ENCODE data around the gene ZNF385C. TPM values are rescaled to one million over a fixed set of nuclear protein-coding genes. Genes with fewer than 3 reads are reported as not detected.

ZNF385C gene
- total and polyA plus RNA-seq, 2 of the 13 experiments (the other 11 are each of a cell fraction or from before 2014, with no cell fraction given): 2.3 to 6.1 TPM

- TF ChIP-seq SRSF1 (optimal IDR thresholded peaks at IDR 0.05; ENCODE audit: low read depth, low read length) (no peak), ZNF7 (CRISPR knock-in tag; IDR thresholded peaks at IDR 0.05) (0 out of 2 replicates have a peak, but pooled peaks have one; percentile 36)
- no peaks in the 10 kb centered on the region for H3K36me3 ChIP-seq (replicated peaks in 1 of 2; ENCODE audit: control insufficient read depth in 1 of 2, insufficient read depth in 2 of 2, low read length in 2 of 2)
- FAIRE-seq (no peak), ATAC-seq (peak; percentile 26), DNase-seq (ENCODE audit: low spot score) (no peak)
- no peak overlapping the region for H3K4me2 ChIP-seq (ENCODE audit: low read depth, low read length)
- H3K79me2 ChIP-seq (ENCODE audit: insufficient read depth, low read length): no peaks in the 10 kb centered on the region
- no peak overlapping the region for H3K27ac ChIP-seq (ENCODE audit: extremely low read length, insufficient read depth, low read length)
- POLR2A ChIA-PET: interaction anchor here (1.1 kb wide), 1 partner anchor 21 kb away, joined by 3 read pairs; the partner anchor contains the start of gene DNAJC7
- H3K4me3 ChIP-seq (replicated peaks in 1 of 3; ENCODE audit: insufficient read depth in 1 of 3, low read depth in 2 of 3, low read length in 3 of 3): no peak overlapping the region
- no peak overlapping the region for H3K9ac ChIP-seq (ENCODE audit: insufficient read depth, low read depth, low read length)
- no peak overlapping the region for H2AFZ ChIP-seq (ENCODE audit: low read length)
- H4K20me1 ChIP-seq (ENCODE audit: insufficient read depth, low read length): no peaks in the 10 kb centered on the region
- H3K4me1 ChIP-seq (ENCODE audit: insufficient read depth, low read length): peaks cover 11% of the 10 kb centered on the region; the same call in 1 of the 2 replicates
- 12% methylated on average over 5 of the region's 5 CpGs for WGBS (ENCODE audit: low lambda C conversion rate)
- 0 out of 5 replicates have a peak, but pooled peaks cover 0 to 4% of the 10 kb centered on the region in 2 experiments for H3K27me3 ChIP-seq (ENCODE audit: control insufficient read depth in 1 of 2, insufficient read depth in 2 of 2, low read length in 2 of 2)
- no TSS peak for BruUV-seq (replicated peaks)
- CTCF ChIA-PET (ENCODE audit: low intra/inter-chr PET ratio, low total read pairs): no interaction called here
- intact Hi-C loops (cut with micrococcal nuclease; ENCODE audit: unreplicated experiment): no loop called here
- in situ Hi-C loops (cut with HindIII; ENCODE audit: extremely low pct_ligation_motif_present, low pct_unique_long_range_greater_than_20kb): no loop called here
- no peaks in the 10 kb centered on the region for H3K9me3 ChIP-seq (ENCODE audit: low read length)
Measured at GRCh38 chr17:42038221-42038973, 59.9 kb downstream of the ZNF385C start.

- POLR2A ChIA-PET: interaction anchor here (1.9 kb wide), 1 partner anchor 68 kb away, joined by 5 read pairs; the partner anchor contains the start of gene CNP
- Histone ChIP-seq H3K4me2 (ENCODE audit: low read depth, low read length) (no peak overlapping the region), H3K79me2 (ENCODE audit: insufficient read depth, low read length) (no peaks in the 10 kb centered on the region), H3K4me3 (replicated peaks in 1 of 3; ENCODE audit: insufficient read depth in 1 of 3, low read depth in 2 of 3, low read length in 3 of 3) (no peak overlapping the region), H3K4me1 (ENCODE audit: insufficient read depth, low read length) (peaks cover 29% of the 10 kb centered on the region), H3K9ac (ENCODE audit: insufficient read depth, low read depth, low read length) (no peak overlapping the region), H4K20me1 (ENCODE audit: insufficient read depth, low read length) (no peaks in the 10 kb centered on the region), H3K27me3 (ENCODE audit: control insufficient read depth in 1 of 2, insufficient read depth in 2 of 2, low read length in 2 of 2) (0 out of 5 replicates have a peak, but pooled peaks cover 0 to 4% of the 10 kb centered on the region in 2 experiments), H2AFZ (ENCODE audit: low read length) (no peak overlapping the region), H3K36me3 (replicated peaks in 1 of 2; ENCODE audit: control insufficient read depth in 1 of 2, insufficient read depth in 2 of 2, low read length in 2 of 2) (no peaks in the 10 kb centered on the region), H3K27ac (ENCODE audit: extremely low read length, insufficient read depth, low read length) (no peak overlapping the region), H3K9me3 (ENCODE audit: low read length) (no peaks in the 10 kb centered on the region)
- BruUV-seq (replicated peaks): no TSS peak
- intact Hi-C loops (cut with micrococcal nuclease; ENCODE audit: unreplicated experiment) (no loop called here), in situ Hi-C loops (cut with HindIII; ENCODE audit: extremely low pct_ligation_motif_present, low pct_unique_long_range_greater_than_20kb) (no loop called here)
- no peak for FAIRE-seq
- WGBS (ENCODE audit: low lambda C conversion rate): 28% methylated on average over 6 of the region's 6 CpGs
- CTCF ChIA-PET (ENCODE audit: low intra/inter-chr PET ratio, low total read pairs): no interaction called here
- ATAC-seq: no peak
- no peak for DNase-seq (ENCODE audit: low spot score)
- TF ChIP-seq PHF21A (CRISPR knock-in tag; IDR thresholded peaks at IDR 0.05): no peak
- no peak for TF ChIP-seq AKAP8 (CRISPR knock-in tag; IDR thresholded peaks at IDR 0.05)
- no peak for TF ChIP-seq MTA1 (CRISPR knock-in tag; IDR thresholded peaks at IDR 0.05; ENCODE audit: borderline replicate concordance)
- TF ChIP-seq ZNF18 (CRISPR knock-in tag; IDR thresholded peaks at IDR 0.05; ENCODE audit: insufficient replicate concordance): no peak
- no peak for TF ChIP-seq MAFF (IDR thresholded peaks at IDR 0.05; ENCODE audit: low read depth, low read length)
- no peak for TF ChIP-seq DNMT3B (CRISPR knock-in tag; conservative IDR thresholded peaks at IDR 0.05)
- no peak for TF ChIP-seq TOE1 (CRISPR knock-in tag; IDR thresholded peaks at IDR 0.05)
- no peak for TF ChIP-seq NR1H2 (CRISPR knock-in tag; IDR thresholded peaks at IDR 0.05; ENCODE audit: borderline replicate concordance, low read depth)
- TF ChIP-seq MAF1 (CRISPR knock-in tag; IDR thresholded peaks at IDR 0.05; ENCODE audit: borderline replicate concordance): no peak
- no peak for TF ChIP-seq ZKSCAN5 (CRISPR knock-in tag; IDR thresholded peaks at IDR 0.05)
- TF ChIP-seq ZNF44 (CRISPR knock-in tag; IDR thresholded peaks at IDR 0.05): no peak
- TF ChIP-seq BCL3 (CRISPR knock-in tag; IDR thresholded peaks at IDR 0.05): no peak
- TF ChIP-seq KDM4B (CRISPR knock-in tag; IDR thresholded peaks at IDR 0.05): no peak
- no peak for TF ChIP-seq MTF2 (CRISPR knock-in tag; IDR thresholded peaks at IDR 0.05; ENCODE audit: borderline replicate concordance)
Measured at GRCh38 chr17:42034059-42034458, 64.2 kb downstream of the ZNF385C start.
